Esophagus squamous epithelium (tissue), 5 donors: ENCODE measurements around the gene RASA2. TPM values are rescaled to one million over a fixed set of nuclear protein-coding genes. Genes with fewer than 3 reads are reported as not detected.
"Not testable (repeated sequence)": the region's sequence is repeated elsewhere in the genome, so short reads cannot be mapped to it uniquely, and the experiment has no call there.

Experiments
- DNase-seq: peaks from one replicate; lab custom pipeline; 2025; lab: John Stamatoyannopoulos, UW
- H3K27ac ChIP-seq, 4 donors: fragments of 200-600 bp; sonication (generic); one replicate each; pipeline ENCODE4 v1.5.1; 2016 to 2019; ENCODE audit warnings: mild to moderate bottlenecking in 1 of 4
- H3K27me3 ChIP-seq, 4 donors: fragments of 200-600 bp; sonication (generic); 1 replicate in 3 of 4; 2 replicates in 1 of 4; pipeline versions ENCODE4 v1.5.1 to v1.6.0; 2017 to 2021; ENCODE audit warnings: antibody characterized with exemption in 1 of 4
- H3K36me3 ChIP-seq, 3 donors: fragments of 200-600 bp; sonication (generic); one replicate each; pipeline ENCODE4 v1.5.1; 2016 to 2019
- H3K4me1 ChIP-seq, 3 donors: fragments of 200-600 bp; sonication (generic); one replicate each; pipeline ENCODE4 v1.5.1; 2017 to 2019
- H3K4me3 ChIP-seq, 4 donors: fragments of 200-600 bp; sonication (generic); 1 replicate in 3 of 4; 2 replicates in 1 of 4; pipeline ENCODE4 v1.5.1; 2016 to 2019; ENCODE audit warnings: mild to moderate bottlenecking in 2 of 4, moderate library complexity in 1 of 4
- H3K9me3 ChIP-seq, 3 donors: fragments of 200-600 bp; sonication (generic); one replicate each; pipeline ENCODE4 v1.5.1; 2016 to 2019
- POLR2A ChIP-seq, 4 donors: fragments of 450-650 bp; IDR thresholded peaks; one replicate each; pipeline ENCODE4 v1.6.1; 2017; ENCODE audit warnings: antibody characterized with exemption in 4 of 4, mild to moderate bottlenecking in 4 of 4, moderate library complexity in 3 of 4
- WGBS, 2 donors: methylation state at CpG; one replicate each; pipeline ENCODE4 v1.1.5; 2018; 5-methylcytosine and 5-hydroxymethylcytosine counted together
- intact Hi-C: fragments of 100-400 bp; cut with DNase I; formaldehyde crosslinking; loops from one replicate; pipeline ENCODE4 v1.15.0; 2022
- total RNA-seq, 4 donors: library from RNA; depleted of rRNA; stranded (reverse); fragments of >200 nt; gene quantifications; one replicate each; pipeline ENCODE4 v1.1.0, GENCODE V29; 2016
- TF ChIP-seq, protein P1 (sequence below), 6 experiments: fragments of 450-650 bp in 4 of 6; fragments of 200-600 bp in 2 of 6; sonication (generic) in 2 of 6; IDR thresholded peaks; one replicate each; pipeline ENCODE4 v1.5.1; 2016 to 2019; ENCODE audit warnings: antibody characterized with exemption in 6 of 6, mild to moderate bottlenecking in 4 of 6, moderate library complexity in 4 of 6
- donor health status: DM: yes; HTN: yes; CAD: no.

The RASA2 gene
- total RNA-seq, 4 donors from 2014 or later = 12.6 to 24.6 (median 19.4) TPM

DNA sequence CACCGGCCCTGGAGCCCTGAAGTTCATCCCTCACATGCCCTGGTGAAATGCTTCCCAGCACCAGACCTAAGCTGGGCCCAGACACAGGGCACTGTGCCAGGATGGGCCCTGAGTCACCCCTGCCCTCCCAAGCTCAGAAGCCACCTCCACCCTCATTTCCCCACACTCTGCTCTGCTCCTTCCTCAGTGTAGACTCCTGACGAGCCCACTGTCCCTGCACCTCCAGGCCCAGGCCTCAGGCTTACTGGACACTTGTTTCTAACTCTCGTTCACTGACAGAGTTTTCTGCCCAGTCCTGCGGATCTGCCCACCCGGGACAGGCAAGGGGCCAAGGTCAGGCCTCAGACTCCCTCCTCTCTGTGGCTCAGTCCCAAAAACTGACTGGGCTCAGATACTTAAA is 138.7 kb downstream of the RASA2 start:
- no peak for DNase-seq
- H3K27ac ChIP-seq = no peak overlapping the region
- WGBS, 2 donors = 71 to 83% methylated on average over 1 to 3 of the region's 5 CpGs

GRCh38 chr3:141628334-141628733 is 141.5 kb downstream of the RASA2 start:
- H3K4me3 ChIP-seq, H3K27ac ChIP-seq, intact Hi-C loops, DNase-seq, H3K4me1 ChIP-seq, H3K36me3 ChIP-seq, H3K27me3 ChIP-seq: not testable (repeated sequence)
- peaks cover 0 to 19% (median 10%) of the 10 kb centered on the region in 3 donors for H3K9me3 ChIP-seq
- 63 to 73% methylated on average over 6 of the region's 6 CpGs for WGBS, 2 donors

More for the DNA sequence above, 138.7 kb downstream of the RASA2 start:
- Histone ChIP-seq H3K9me3 (peaks cover 0 to 19% (median 10%) of the 10 kb centered on the region in 3 donors), H3K4me1 (no peaks in the 10 kb centered on the region), H3K36me3 (no peaks in the 10 kb centered on the region), H3K4me3 (no peak overlapping the region), H3K27me3 (no peaks in the 10 kb centered on the region)
- no peak for TF ChIP-seq POLR2A (IDR thresholded peaks at IDR 0.05)
- TF ChIP-seq, protein P1, sequence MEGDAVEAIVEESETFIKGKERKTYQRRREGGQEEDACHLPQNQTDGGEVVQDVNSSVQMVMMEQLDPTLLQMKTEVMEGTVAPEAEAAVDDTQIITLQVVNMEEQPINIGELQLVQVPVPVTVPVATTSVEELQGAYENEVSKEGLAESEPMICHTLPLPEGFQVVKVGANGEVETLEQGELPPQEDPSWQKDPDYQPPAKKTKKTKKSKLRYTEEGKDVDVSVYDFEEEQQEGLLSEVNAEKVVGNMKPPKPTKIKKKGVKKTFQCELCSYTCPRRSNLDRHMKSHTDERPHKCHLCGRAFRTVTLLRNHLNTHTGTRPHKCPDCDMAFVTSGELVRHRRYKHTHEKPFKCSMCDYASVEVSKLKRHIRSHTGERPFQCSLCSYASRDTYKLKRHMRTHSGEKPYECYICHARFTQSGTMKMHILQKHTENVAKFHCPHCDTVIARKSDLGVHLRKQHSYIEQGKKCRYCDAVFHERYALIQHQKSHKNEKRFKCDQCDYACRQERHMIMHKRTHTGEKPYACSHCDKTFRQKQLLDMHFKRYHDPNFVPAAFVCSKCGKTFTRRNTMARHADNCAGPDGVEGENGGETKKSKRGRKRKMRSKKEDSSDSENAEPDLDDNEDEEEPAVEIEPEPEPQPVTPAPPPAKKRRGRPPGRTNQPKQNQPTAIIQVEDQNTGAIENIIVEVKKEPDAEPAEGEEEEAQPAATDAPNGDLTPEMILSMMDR (IDR thresholded peaks at IDR 0.05) = no peak
- intact Hi-C loops = no loop called here

DNA sequence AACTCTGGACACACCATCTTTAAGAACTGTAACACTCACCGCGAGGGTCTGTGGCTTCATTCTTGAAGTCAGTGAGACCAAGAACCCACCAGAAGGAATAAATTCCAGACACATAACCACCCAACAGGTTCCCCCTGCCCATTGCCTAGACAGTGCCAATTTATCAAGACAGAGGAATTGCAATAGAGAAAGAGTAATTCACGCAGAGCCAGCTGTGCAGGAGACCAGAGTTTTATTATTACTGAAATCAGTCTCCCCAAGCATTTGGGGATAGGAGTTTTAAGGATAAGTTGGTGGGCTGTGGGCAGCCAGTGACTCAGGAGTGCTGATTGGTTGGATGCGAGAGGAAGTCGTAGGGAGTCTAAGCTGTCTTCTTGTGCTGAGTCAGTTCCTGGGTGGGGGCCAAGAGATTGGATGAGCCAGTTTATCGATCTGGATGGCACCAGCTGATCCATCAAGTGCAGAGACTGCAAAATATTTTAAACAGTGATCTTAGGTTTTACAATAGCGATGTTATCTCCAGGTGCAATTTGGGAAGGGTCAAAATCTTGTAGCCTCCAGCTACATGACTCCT is 142.1 kb downstream of the RASA2 start:
- 72 to 97% methylated on average over 5 to 7 of the region's 7 CpGs for WGBS, 2 donors
- H3K27me3 ChIP-seq, H3K4me1 ChIP-seq, H3K36me3 ChIP-seq, intact Hi-C loops, H3K27ac ChIP-seq, H3K4me3 ChIP-seq, DNase-seq: not testable (repeated sequence)
- peaks cover 0 to 19% (median 10%) of the 10 kb centered on the region in 3 donors for H3K9me3 ChIP-seq

DNA sequence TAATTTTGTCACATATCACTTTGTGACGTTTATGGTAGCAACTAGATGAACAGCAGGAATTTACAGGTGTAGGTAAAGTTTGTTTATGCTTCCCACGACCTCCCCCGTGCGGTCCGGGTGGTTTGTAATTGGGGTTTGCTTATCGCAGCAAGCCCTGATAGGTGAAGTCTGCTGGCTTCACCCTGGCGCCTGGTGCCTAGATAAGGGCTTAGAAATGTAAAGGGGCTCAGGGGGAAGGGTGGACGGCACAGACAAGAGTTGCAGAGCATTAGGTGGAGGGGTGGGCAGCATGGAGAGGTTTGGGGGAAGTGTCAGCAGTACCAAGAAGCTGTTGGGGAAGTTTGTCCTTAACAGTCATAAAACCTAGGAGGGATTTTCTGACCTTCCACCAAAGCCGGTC is 143.1 kb downstream of the RASA2 start:
- H3K9me3 ChIP-seq = peaks cover 0 to 19% (median 10%) of the 10 kb centered on the region in 3 donors
- no peak overlapping the region for H3K4me3 ChIP-seq
- H3K36me3 ChIP-seq = no peaks in the 10 kb centered on the region
- H3K4me1 ChIP-seq = no peaks in the 10 kb centered on the region
- H3K27ac ChIP-seq = no peak overlapping the region
- 40 to 50% methylated on average over 8 to 9 of the region's 9 CpGs for WGBS, 2 donors
- TF ChIP-seq POLR2A (IDR thresholded peaks at IDR 0.05) = no peak
- TF ChIP-seq, protein P1 (IDR thresholded peaks at IDR 0.05) = no peak
- DNase-seq = no peak
- intact Hi-C loops = no loop called here
- peaks cover 0 to 3% (median 0%) of the 10 kb centered on the region in 4 donors for H3K27me3 ChIP-seq

GRCh38 chr3:141632779-141633374 is 146.1 kb downstream of the RASA2 start:
- 85 to 90% methylated on average over 2 to 3 of the region's 4 CpGs for WGBS, 2 donors
- TF ChIP-seq, protein P1 (IDR thresholded peaks at IDR 0.05) = no peak
- Histone ChIP-seq H3K9me3 (peaks cover 0 to 19% (median 10%) of the 10 kb centered on the region in 3 donors), H3K27me3 (peaks cover 0 to 3% (median 0%) of the 10 kb centered on the region in 4 donors), H3K36me3 (no peaks in the 10 kb centered on the region), H3K27ac (no peak overlapping the region), H3K4me1 (no peaks in the 10 kb centered on the region), H3K4me3 (no peak overlapping the region)
- no peak for DNase-seq
- intact Hi-C loops = no loop called here

GRCh38 chr3:141642215-141642614 is 155.4 kb downstream of the RASA2 start:
- TF ChIP-seq, protein P1 (IDR thresholded peaks at IDR 0.05) = no peak
- TF ChIP-seq POLR2A (IDR thresholded peaks at IDR 0.05) = no peak
- intact Hi-C loops = no loop called here
- H3K4me3 ChIP-seq = no peak overlapping the region
- no peak for DNase-seq
- 48 to 72% methylated on average over 2 of the region's 2 CpGs for WGBS, 2 donors
- no peaks in the 10 kb centered on the region for H3K36me3 ChIP-seq
- H3K4me1 ChIP-seq = no peaks in the 10 kb centered on the region
- no peaks in the 10 kb centered on the region for H3K9me3 ChIP-seq
- H3K27me3 ChIP-seq = no peaks in the 10 kb centered on the region
- H3K27ac ChIP-seq = no peak overlapping the region
